PC-3 (cell line): ENCODE data around the gene C6orf89. TPM values are rescaled to one million over a fixed set of nuclear protein-coding genes. Genes with fewer than 3 reads are reported as not detected.

ENCODE experiments used
- ATAC-seq: fragments of 200-7000 bp; cut with Tn5 transposase; 2 replicates; pipeline ENCODE4 v1.9.1; 2020; ENCODE audit warnings: mild to moderate bottlenecking, moderate library complexity
- BruUV-seq: library from RNA; stranded (reverse); fragments of 400-500 nt; replicated peaks from 2 replicates; lab custom pipeline; 2021; lab: Mats Ljungman, UMichigan
- CTCF ChIA-PET: fragments of 300-600 bp; sonication (Branson Sonifier 250); formaldehyde crosslinking; loops from one replicate; lab custom pipeline; 2022; ENCODE audit warnings: antibody characterized with exemption; lab: Charles Lee
- POLR2A ChIA-PET: fragments of 300-600 bp; sonication (Branson Sonifier 250); formaldehyde crosslinking; loops from one replicate; lab custom pipeline; 2022; ENCODE audit warnings: antibody characterized with exemption; ENCODE audit not compliant: unreplicated experiment; lab: Charles Lee
- DNase-seq: peaks from one replicate; pipeline ENCODE4 v3.0.0-alpha.2; 2015
- H2AFZ ChIP-seq: fragments of 300-600 bp; sonication (generic); 2 replicates; pipeline ENCODE4 v1.6.0; 2016; ENCODE audit warnings: antibody characterized with exemption, low read length
- H3F3A ChIP-seq: fragments of 300-600 bp; sonication (generic); one replicate; pipeline ENCODE4 v1.6.0; 2017; ENCODE audit warnings: antibody characterized with exemption, low read length, control low read depth, mild to moderate bottlenecking; ENCODE audit not compliant: unreplicated experiment
- H3K27ac ChIP-seq: fragments of 300-600 bp; sonication (generic); 2 replicates; pipeline ENCODE4 v1.5.1; 2016; ENCODE audit warnings: mild to moderate bottlenecking, low read length
- H3K27me3 ChIP-seq: fragments of 300-600 bp; sonication (generic); 2 replicates; pipeline ENCODE4 v1.6.1; 2016; ENCODE audit warnings: low read length, mixed read lengths
- H3K36me3 ChIP-seq: fragments of 300-600 bp; sonication (generic); 2 replicates; pipeline ENCODE4 v1.6.1; 2016; ENCODE audit warnings: low read depth, mixed run types, low read length, mixed read lengths
- H3K4me1 ChIP-seq: fragments of 300-600 bp; sonication (generic); 2 replicates; pipeline ENCODE4 v1.5.1; 2016; ENCODE audit warnings: low read length; ENCODE audit not compliant: insufficient read depth
- H3K4me2 ChIP-seq: fragments of 300-600 bp; sonication (generic); 2 replicates; pipeline ENCODE4 v1.6.0; 2016; ENCODE audit warnings: low read length
- H3K4me3 ChIP-seq: fragments of 300-600 bp; sonication (generic); 2 replicates; pipeline ENCODE4 v1.5.1; 2016; ENCODE audit warnings: mild to moderate bottlenecking, low read length, mixed read lengths
- H3K79me2 ChIP-seq: fragments of 300-600 bp; sonication (generic); 2 replicates; pipeline ENCODE4 v1.6.1; 2017; ENCODE audit warnings: low read length, mixed read lengths
- H3K9ac ChIP-seq: fragments of 300-600 bp; sonication (generic); 2 replicates; pipeline ENCODE4 v1.6.0; 2016; ENCODE audit warnings: mild to moderate bottlenecking, low read length
- H3K9me2 ChIP-seq: fragments of 300-600 bp; sonication (generic); replicated peaks from 2 replicates; pipeline ENCODE4 v1.6.1; 2016; ENCODE audit warnings: mixed run types, low read length, mixed read lengths
- H3K9me3 ChIP-seq: fragments of 300-600 bp; sonication (generic); 2 replicates; pipeline ENCODE4 v1.6.1; 2016; ENCODE audit warnings: low read length, mixed read lengths
- H4K20me1 ChIP-seq: fragments of 300-600 bp; sonication (generic); 2 replicates; pipeline ENCODE4 v1.6.1; 2016; ENCODE audit warnings: low read length, mixed read lengths
- CTCF ChIP-seq: fragments of 300-600 bp; sonication (generic); conservative IDR thresholded peaks from 2 replicates; pipeline ENCODE4 v1.5.1; 2017; ENCODE audit warnings: antibody characterized with exemption, low read depth, mild to moderate bottlenecking, low read length
- EZH2 ChIP-seq: fragments of 300-600 bp; sonication (generic); IDR thresholded peaks from one replicate; pipeline ENCODE4 v1.6.1; 2017; ENCODE audit warnings: antibody characterized with exemption, mild to moderate bottlenecking, low read length; ENCODE audit not compliant: unreplicated experiment
- EZH2phosphoT487 ChIP-seq: fragments of 300-600 bp; sonication (generic); IDR thresholded peaks from 2 replicates; pipeline ENCODE4 v1.6.1; 2018; ENCODE audit warnings: mild to moderate bottlenecking, antibody characterized with exemption, low read length, borderline replicate concordance
- intact Hi-C: fragments of 100-400 bp; cut with micrococcal nuclease; formaldehyde crosslinking; loops from 2 replicates; pipeline ENCODE4 v1.9.0; 2023
- total RNA-seq: library from RNA; depleted of rRNA; stranded (reverse); fragments of >200 nt; gene quantifications from 2 replicates; pipeline ENCODE4 v1.2.3, GENCODE V29; 2014

Gene C6orf89
- total RNA-seq, 1 experiment from 2014 or later: 27.8 TPM

- H3K4me2 ChIP-seq: peak overlapping the region; percentile 12; the same call in 1 of the 2 replicates
- no peak overlapping the region for H3K4me3 ChIP-seq
- ATAC-seq (peak; percentile 56), DNase-seq (peak; percentile 45)
- H3K36me3 ChIP-seq: peaks cover 11% of the 10 kb centered on the region; the same call in 1 of the 2 replicates
- no peak overlapping the region for H3K9ac ChIP-seq
- no peaks in the 10 kb centered on the region for H3F3A ChIP-seq
- H3K27me3 ChIP-seq: no peaks in the 10 kb centered on the region
- H3K9me3 ChIP-seq: no peaks in the 10 kb centered on the region
- 0 out of 2 replicates have a peak overlapping the region, but pooled peaks have one; percentile 22 for H3K27ac ChIP-seq
- TF ChIP-seq EZH2 (no peak), EZH2phosphoT487 (no peak), CTCF (no peak)
- H3K4me1 ChIP-seq: peaks cover 42% of the 10 kb centered on the region
- H3K9me2 ChIP-seq: no peaks in the 10 kb centered on the region
- no peaks in the 10 kb centered on the region for H3K79me2 ChIP-seq
- H4K20me1 ChIP-seq: no peaks in the 10 kb centered on the region
- no TSS peak for BruUV-seq
- POLR2A ChIA-PET: no interaction called here
- intact Hi-C loops: no loop called here
- H2AFZ ChIP-seq: no peak overlapping the region
- CTCF ChIA-PET: interaction anchor here (0.6 kb wide), 1 partner anchor 147 kb away, joined by 3 read pairs; no protein-coding TSS in a partner anchor
Measured at GRCh38 chr6:36906539-36907325, 21.0 kb downstream of the C6orf89 start.

GRCh38 chr6:36907781-36908180, 22.0 kb downstream of the C6orf89 start:
- CTCF ChIA-PET: no interaction called here
- Histone ChIP-seq H4K20me1 (no peaks in the 10 kb centered on the region), H3K36me3 (peaks cover 4% of the 10 kb centered on the region; the same call in 1 of the 2 replicates), H3F3A (peaks cover 4% of the 10 kb centered on the region), H3K9me2 (no peaks in the 10 kb centered on the region), H3K4me1 (peaks cover 50% of the 10 kb centered on the region), H3K79me2 (no peaks in the 10 kb centered on the region), H3K4me2 (peak overlapping the region; percentile 12; the same call in 1 of the 2 replicates), H3K9me3 (no peaks in the 10 kb centered on the region), H3K27ac (peak overlapping the region; percentile 22; the same call in 1 of the 2 replicates), H3K4me3 (no peak overlapping the region), H3K9ac (no peak overlapping the region), H3K27me3 (no peaks in the 10 kb centered on the region), H2AFZ (no peak overlapping the region)
- intact Hi-C loops: no loop called here
- TF ChIP-seq EZH2 (no peak), EZH2phosphoT487 (no peak), CTCF (no peak)
- POLR2A ChIA-PET: no interaction called here
- ATAC-seq: no peak
- no TSS peak for BruUV-seq
- DNase-seq: peak; percentile 69

DNA sequence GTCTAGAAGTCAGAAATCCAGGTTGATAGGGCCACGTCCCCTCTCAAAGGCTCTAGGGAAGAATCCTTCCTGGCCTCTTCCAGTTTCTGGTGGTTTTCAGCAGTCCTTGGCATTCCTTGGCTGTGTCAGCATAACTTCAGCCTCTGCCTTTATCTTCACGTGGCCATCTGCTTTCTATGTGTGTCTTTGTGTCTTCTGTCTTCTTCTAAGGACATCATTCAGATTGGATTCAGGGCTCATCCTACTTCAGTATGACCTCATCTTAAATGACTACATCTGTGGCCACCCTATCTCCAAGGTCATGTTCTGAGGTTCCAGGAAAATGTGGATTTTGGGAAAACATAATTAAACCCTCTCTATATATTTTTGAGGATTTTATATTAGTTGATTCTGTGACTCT, 23.0 kb downstream of the C6orf89 start:
- Histone ChIP-seq H3F3A (peaks cover 4% of the 10 kb centered on the region), H3K27me3 (no peaks in the 10 kb centered on the region), H3K9ac (no peak overlapping the region), H3K4me2 (no peak overlapping the region), H2AFZ (no peak overlapping the region), H3K9me2 (no peaks in the 10 kb centered on the region), H3K36me3 (no peaks in the 10 kb centered on the region), H3K9me3 (no peaks in the 10 kb centered on the region), H3K4me3 (no peak overlapping the region), H4K20me1 (no peaks in the 10 kb centered on the region), H3K4me1 (peaks cover 53% of the 10 kb centered on the region), H3K79me2 (no peaks in the 10 kb centered on the region), H3K27ac (no peak overlapping the region)
- POLR2A ChIA-PET: no interaction called here
- intact Hi-C loops: no loop called here
- CTCF ChIA-PET: no interaction called here
- no TSS peak for BruUV-seq
- no peak for TF ChIP-seq CTCF
- no peak for TF ChIP-seq EZH2
- no peak for TF ChIP-seq EZH2phosphoT487
- DNase-seq (no peak), ATAC-seq (no peak)
